ENCODE data around the gene PCDHB15.

DNA sequence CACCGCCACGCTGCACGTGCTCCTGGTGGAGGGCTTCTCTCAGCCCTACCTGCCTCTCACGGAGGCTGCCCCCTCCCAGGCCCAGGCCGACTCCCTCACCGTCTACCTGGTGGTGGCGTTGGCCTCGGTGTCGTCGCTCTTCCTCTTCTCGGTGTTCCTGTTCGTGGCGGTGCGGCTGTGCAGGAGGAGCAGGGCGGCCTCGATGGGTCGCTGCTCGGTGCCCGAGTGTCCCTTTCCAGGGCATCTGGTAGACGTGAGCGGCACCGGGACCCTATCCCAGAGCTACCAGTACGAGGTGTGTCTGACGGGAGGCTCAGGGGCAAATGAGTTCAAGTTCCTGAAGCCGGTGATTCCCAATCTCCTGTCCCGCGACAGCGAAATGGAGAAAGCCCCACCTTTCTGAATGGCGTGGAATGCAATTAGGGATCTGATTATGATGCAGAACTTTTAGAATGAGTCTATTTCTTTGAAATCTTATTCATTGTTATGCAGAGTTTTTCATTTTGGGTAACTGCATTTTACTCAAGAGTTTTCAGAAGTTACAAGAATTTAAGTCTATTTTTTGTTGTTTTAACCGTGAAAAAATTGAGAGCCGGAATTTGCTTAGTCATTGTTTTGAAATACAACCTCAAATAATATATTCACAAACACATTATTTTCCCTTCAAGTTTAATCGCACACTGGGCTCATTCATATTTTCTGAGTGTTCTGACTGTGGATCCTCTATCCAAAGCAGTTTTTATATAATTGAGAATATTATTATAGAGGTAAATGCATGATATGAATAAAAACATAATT, 8.5 kb upstream of the PCDHB15 start:
- TF ChIP-seq, protein P1, sequence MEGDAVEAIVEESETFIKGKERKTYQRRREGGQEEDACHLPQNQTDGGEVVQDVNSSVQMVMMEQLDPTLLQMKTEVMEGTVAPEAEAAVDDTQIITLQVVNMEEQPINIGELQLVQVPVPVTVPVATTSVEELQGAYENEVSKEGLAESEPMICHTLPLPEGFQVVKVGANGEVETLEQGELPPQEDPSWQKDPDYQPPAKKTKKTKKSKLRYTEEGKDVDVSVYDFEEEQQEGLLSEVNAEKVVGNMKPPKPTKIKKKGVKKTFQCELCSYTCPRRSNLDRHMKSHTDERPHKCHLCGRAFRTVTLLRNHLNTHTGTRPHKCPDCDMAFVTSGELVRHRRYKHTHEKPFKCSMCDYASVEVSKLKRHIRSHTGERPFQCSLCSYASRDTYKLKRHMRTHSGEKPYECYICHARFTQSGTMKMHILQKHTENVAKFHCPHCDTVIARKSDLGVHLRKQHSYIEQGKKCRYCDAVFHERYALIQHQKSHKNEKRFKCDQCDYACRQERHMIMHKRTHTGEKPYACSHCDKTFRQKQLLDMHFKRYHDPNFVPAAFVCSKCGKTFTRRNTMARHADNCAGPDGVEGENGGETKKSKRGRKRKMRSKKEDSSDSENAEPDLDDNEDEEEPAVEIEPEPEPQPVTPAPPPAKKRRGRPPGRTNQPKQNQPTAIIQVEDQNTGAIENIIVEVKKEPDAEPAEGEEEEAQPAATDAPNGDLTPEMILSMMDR (IDR thresholded peaks at IDR 0.05), result no peak
- no peak for TF ChIP-seq POLR2A (IDR thresholded peaks at IDR 0.05)

Measured in heart left ventricle (tissue), 13 donors.